ENCODE results near the gene RBMXL2.

Gene RBMXL2
- 0 to 0.06 (median 0) reads per million in 9 experiments for total RNA-seq

GRCh38 chr11:7088921-7089320 lies at the start of gene RBMXL2:
RBMXL2 (plus strand) TSS chr11:7088998; CDS start chr11:7089121, 123 bp downstream.
- Mint-ChIP-seq H3K27ac (no peak within 1 kb of the TSS), H3K27me3 (peaks cover 17 to 30% of the 10 kb centered on the region in 2 donors), H3K9me3 (no peaks in the 10 kb centered on the region), H3K4me1 (ENCODE audit: low read depth in 2 of 2) (no peaks in the 10 kb centered on the region), H3K4me3 (no peak within 1 kb of the TSS), H3K36me3 (ENCODE audit: insufficient read depth) (no peaks in the 10 kb centered on the region)
- DNase-seq (no peak), ATAC-seq (replicated peaks) (no peak)

- Mint-ChIP-seq H3K27me3 (peaks cover 9 to 10% of the 10 kb centered on the region in 2 donors), H3K4me1 (ENCODE audit: low read depth in 2 of 2) (no peaks in the 10 kb centered on the region), H3K36me3 (ENCODE audit: insufficient read depth) (no peaks in the 10 kb centered on the region), H3K9me3 (no peaks in the 10 kb centered on the region), H3K27ac (no peak overlapping the region), H3K4me3 (no peak overlapping the region)
- DNase-seq (no peak), ATAC-seq (replicated peaks) (no peak)
These were observed 42.2 kb upstream of the RBMXL2 start for GRCh38 chr11:7046474-7047175.

- Mint-ChIP-seq H3K4me1 (ENCODE audit: low read depth in 2 of 2) (no peaks in the 10 kb centered on the region), H3K9me3 (no peaks in the 10 kb centered on the region), H3K27me3 (peaks cover 9 to 16% of the 10 kb centered on the region in 2 donors), H3K27ac (no peak overlapping the region), H3K4me3 (no peak overlapping the region), H3K36me3 (ENCODE audit: insufficient read depth) (no peaks in the 10 kb centered on the region)
- no peak for ATAC-seq (replicated peaks)
- DNase-seq, result no peak
These were observed 38.6 kb upstream of the RBMXL2 start for GRCh38 chr11:7050191-7050590.

GRCh38 chr11:7056828-7057513 lies 31.8 kb upstream of the RBMXL2 start:
- H3K27me3 Mint-ChIP-seq, result peaks cover 7 to 9% of the 10 kb centered on the region in 2 donors
- H3K36me3 Mint-ChIP-seq (ENCODE audit: insufficient read depth), result no peaks in the 10 kb centered on the region
- ATAC-seq (replicated peaks), result no peak
- no peak for DNase-seq
- no peaks in the 10 kb centered on the region for H3K4me1 Mint-ChIP-seq (ENCODE audit: low read depth in 2 of 2)
- H3K9me3 Mint-ChIP-seq, result no peaks in the 10 kb centered on the region
- no peak overlapping the region for H3K4me3 Mint-ChIP-seq
- H3K27ac Mint-ChIP-seq, result no peak overlapping the region

- no peaks in the 10 kb centered on the region for H3K4me1 Mint-ChIP-seq (ENCODE audit: low read depth in 2 of 2)
- H3K4me3 Mint-ChIP-seq, result no peak overlapping the region
- no peak overlapping the region for H3K27ac Mint-ChIP-seq
- DNase-seq (no peak), ATAC-seq (replicated peaks) (no peak)
- peaks cover 7 to 9% of the 10 kb centered on the region in 2 donors for H3K27me3 Mint-ChIP-seq
- H3K36me3 Mint-ChIP-seq (ENCODE audit: insufficient read depth), result no peaks in the 10 kb centered on the region
- H3K9me3 Mint-ChIP-seq, result no peaks in the 10 kb centered on the region
These were observed 31.2 kb upstream of the RBMXL2 start for GRCh38 chr11:7057641-7058040.

GRCh38 chr11:7060868-7061267 lies 27.9 kb upstream of the RBMXL2 start:
- H3K27me3 Mint-ChIP-seq, result no peaks in the 10 kb centered on the region
- H3K9me3 Mint-ChIP-seq, result no peaks in the 10 kb centered on the region
- no peak for ATAC-seq (replicated peaks)
- H3K36me3 Mint-ChIP-seq (ENCODE audit: insufficient read depth), result no peaks in the 10 kb centered on the region
- H3K27ac Mint-ChIP-seq, result no peak overlapping the region
- H3K4me3 Mint-ChIP-seq, result no peak overlapping the region
- DNase-seq, result no peak
- H3K4me1 Mint-ChIP-seq (ENCODE audit: low read depth in 2 of 2), result no peaks in the 10 kb centered on the region

- ATAC-seq (replicated peaks) (no peak), DNase-seq (no peak)
- H3K36me3 Mint-ChIP-seq (ENCODE audit: insufficient read depth), result no peaks in the 10 kb centered on the region
- H3K27me3 Mint-ChIP-seq, result no peaks in the 10 kb centered on the region
- no peaks in the 10 kb centered on the region for H3K4me1 Mint-ChIP-seq (ENCODE audit: low read depth in 2 of 2)
- no peaks in the 10 kb centered on the region for H3K9me3 Mint-ChIP-seq
- no peak overlapping the region for H3K4me3 Mint-ChIP-seq
- H3K27ac Mint-ChIP-seq, result no peak overlapping the region
These were observed 26.3 kb upstream of the RBMXL2 start for GRCh38 chr11:7062534-7062933.

- H3K27me3 Mint-ChIP-seq, result peaks cover 0 to 11% of the 10 kb centered on the region in 2 donors
- DNase-seq (no peak), ATAC-seq (replicated peaks) (no peak)
- H3K36me3 Mint-ChIP-seq (ENCODE audit: insufficient read depth), result no peaks in the 10 kb centered on the region
- H3K27ac Mint-ChIP-seq, result no peak overlapping the region
- no peaks in the 10 kb centered on the region for H3K9me3 Mint-ChIP-seq
- no peak overlapping the region for H3K4me3 Mint-ChIP-seq
- no peaks in the 10 kb centered on the region for H3K4me1 Mint-ChIP-seq (ENCODE audit: low read depth in 2 of 2)
These were observed 16.3 kb upstream of the RBMXL2 start for GRCh38 chr11:7072401-7073028.

GRCh38 chr11:7077101-7077500 lies 11.7 kb upstream of the RBMXL2 start:
- no peak for ATAC-seq (replicated peaks)
- Mint-ChIP-seq H3K4me3 (no peak overlapping the region), H3K36me3 (ENCODE audit: insufficient read depth) (no peaks in the 10 kb centered on the region), H3K27ac (no peak overlapping the region), H3K4me1 (ENCODE audit: low read depth in 2 of 2) (no peaks in the 10 kb centered on the region), H3K9me3 (peaks cover 2 to 7% of the 10 kb centered on the region in 2 donors), H3K27me3 (peaks cover 0 to 11% of the 10 kb centered on the region in 2 donors)
- DNase-seq, result no peak

- Mint-ChIP-seq H3K27me3 (peaks cover 6 to 11% of the 10 kb centered on the region in 2 donors), H3K36me3 (ENCODE audit: insufficient read depth) (no peaks in the 10 kb centered on the region), H3K27ac (no peak overlapping the region), H3K9me3 (peaks cover 2 to 7% of the 10 kb centered on the region in 2 donors), H3K4me3 (no peak overlapping the region), H3K4me1 (ENCODE audit: low read depth in 2 of 2) (no peaks in the 10 kb centered on the region)
- no peak for DNase-seq
- no peak for ATAC-seq (replicated peaks)
These were observed 9.2 kb upstream of the RBMXL2 start for GRCh38 chr11:7079545-7080135.

- no peak overlapping the region for H3K4me3 Mint-ChIP-seq
- H3K4me1 Mint-ChIP-seq (ENCODE audit: low read depth in 2 of 2), result no peaks in the 10 kb centered on the region
- ATAC-seq (replicated peaks), result no peak
- no peak overlapping the region for H3K27ac Mint-ChIP-seq
- no peak for DNase-seq
- H3K9me3 Mint-ChIP-seq, result peaks cover 2 to 7% of the 10 kb centered on the region in 2 donors
- peaks cover 6 to 11% of the 10 kb centered on the region in 2 donors for H3K27me3 Mint-ChIP-seq
- no peaks in the 10 kb centered on the region for H3K36me3 Mint-ChIP-seq (ENCODE audit: insufficient read depth)
These were observed 7.9 kb upstream of the RBMXL2 start for GRCh38 chr11:7080900-7081299.

- peaks cover 7 to 8% of the 10 kb centered on the region in 2 donors for H3K27me3 Mint-ChIP-seq
- H3K27ac Mint-ChIP-seq, result no peak overlapping the region
- H3K9me3 Mint-ChIP-seq, result peaks cover 2 to 7% of the 10 kb centered on the region in 2 donors
- no peaks in the 10 kb centered on the region for H3K36me3 Mint-ChIP-seq (ENCODE audit: insufficient read depth)
- no peaks in the 10 kb centered on the region for H3K4me1 Mint-ChIP-seq (ENCODE audit: low read depth in 2 of 2)
- DNase-seq (no peak), ATAC-seq (replicated peaks) (no peak)
- no peak overlapping the region for H3K4me3 Mint-ChIP-seq
These were observed 7.4 kb upstream of the RBMXL2 start for GRCh38 chr11:7081441-7081840.

- Mint-ChIP-seq H3K27ac (no peak overlapping the region), H3K4me3 (no peak overlapping the region), H3K36me3 (ENCODE audit: insufficient read depth) (no peaks in the 10 kb centered on the region), H3K27me3 (peaks cover 23 to 35% of the 10 kb centered on the region in 2 donors), H3K9me3 (no peaks in the 10 kb centered on the region), H3K4me1 (ENCODE audit: low read depth in 2 of 2) (no peaks in the 10 kb centered on the region)
- no peak for DNase-seq
- ATAC-seq (replicated peaks), result no peak
These were observed 792 bp downstream of the RBMXL2 start for GRCh38 chr11:7089328-7090251.

Data from effector memory CD8-positive, alpha-beta T cell (primary cell).